Measurements from ENCODE around the gene FKBP2.

The FKBP2 gene

GRCh38 chr11:64263021-64263946 lies 22.4 kb downstream of the FKBP2 start:
- no peak for DNase-seq (ENCODE audit: low read depth in 1 of 2, low spot score in 1 of 2)

GRCh38 chr11:64263947-64264317 lies 23.0 kb downstream of the FKBP2 start:
- no peak for DNase-seq (ENCODE audit: low read depth in 1 of 2, low spot score in 1 of 2)

GRCh38 chr11:64264371-64264852 lies 23.5 kb downstream of the FKBP2 start:
- no peak for DNase-seq (ENCODE audit: low read depth in 1 of 2, low spot score in 1 of 2)

GRCh38 chr11:64265176-64266160 lies 24.6 kb downstream of the FKBP2 start:
- DNase-seq (ENCODE audit: low read depth in 1 of 2, low spot score in 1 of 2) = no peak

- no peak for DNase-seq (ENCODE audit: low read depth in 1 of 2, low spot score in 1 of 2)
These were observed 25.4 kb downstream of the FKBP2 start for GRCh38 chr11:64266339-64266738.

GRCh38 chr11:64267207-64267945 lies 26.5 kb downstream of the FKBP2 start:
- DNase-seq (ENCODE audit: low read depth in 1 of 2, low spot score in 1 of 2) = no peak

GRCh38 chr11:64268025-64268892 lies 27.4 kb downstream of the FKBP2 start:
- DNase-seq (ENCODE audit: low read depth in 1 of 2, low spot score in 1 of 2) = no peak

GRCh38 chr11:64268893-64269539 lies 28.1 kb downstream of the FKBP2 start:
- peak in 1 of 2 donors; percentile 35 for DNase-seq (ENCODE audit: low read depth in 1 of 2, low spot score in 1 of 2)

- DNase-seq (ENCODE audit: low read depth in 1 of 2, low spot score in 1 of 2) = peak; percentile 97 to 99
These were observed 28.8 kb downstream of the FKBP2 start for GRCh38 chr11:64269540-64270220.

GRCh38 chr11:64275031-64275800 lies 34.3 kb downstream of the FKBP2 start:
- no peak for DNase-seq (ENCODE audit: low read depth in 1 of 2, low spot score in 1 of 2)

GRCh38 chr11:64275841-64276240 lies 34.9 kb downstream of the FKBP2 start:
- no peak for DNase-seq (ENCODE audit: low read depth in 1 of 2, low spot score in 1 of 2)

GRCh38 chr11:64276653-64277431 lies 35.9 kb downstream of the FKBP2 start:
- no peak for DNase-seq (ENCODE audit: low read depth in 1 of 2, low spot score in 1 of 2)

GRCh38 chr11:64278576-64279190 lies 37.8 kb downstream of the FKBP2 start:
- DNase-seq (ENCODE audit: low read depth in 1 of 2, low spot score in 1 of 2) = no peak

GRCh38 chr11:64281957-64282770 lies 41.3 kb downstream of the FKBP2 start:
- DNase-seq (ENCODE audit: low read depth in 1 of 2, low spot score in 1 of 2) = no peak

GRCh38 chr11:64283092-64283491 lies 42.2 kb downstream of the FKBP2 start:
- DNase-seq (ENCODE audit: low read depth in 1 of 2, low spot score in 1 of 2) = no peak
